Fibroblast of villous mesenchyme (primary cell): Measurements from ENCODE around the gene SPACDR. TPM values are rescaled to one million over a fixed set of nuclear protein-coding genes. Genes with fewer than 3 reads are reported as not detected.
A peak's percentile ranks its signal among the peaks of the same experiment; 100 is the strongest.

Experiments used
- DNase-seq: peaks from one replicate; pipeline ENCODE4 v3.0.0-alpha.2; 2010; ENCODE audit warnings: low read depth
- H3K4me3 ChIP-seq: 2 replicates; pipeline ENCODE4 v1.5.1; 2011; ENCODE audit warnings: low read depth, mild to moderate bottlenecking, low read length
- total RNA-seq: library from RNA; depleted of rRNA; stranded (reverse); fragments of >200 nt; gene quantifications from 2 replicates; pipeline ENCODE4 v1.2.3, GENCODE V29; 2012
- TF ChIP-seq, protein P1 (sequence below): IDR thresholded peaks from 2 replicates; pipeline ENCODE4 v1.5.1; 2012; ENCODE audit warnings: low read depth, mild to moderate bottlenecking, low read length; ENCODE audit not compliant: insufficient read depth

Gene SPACDR
- total RNA-seq, 1 donor: not detected

DNA sequence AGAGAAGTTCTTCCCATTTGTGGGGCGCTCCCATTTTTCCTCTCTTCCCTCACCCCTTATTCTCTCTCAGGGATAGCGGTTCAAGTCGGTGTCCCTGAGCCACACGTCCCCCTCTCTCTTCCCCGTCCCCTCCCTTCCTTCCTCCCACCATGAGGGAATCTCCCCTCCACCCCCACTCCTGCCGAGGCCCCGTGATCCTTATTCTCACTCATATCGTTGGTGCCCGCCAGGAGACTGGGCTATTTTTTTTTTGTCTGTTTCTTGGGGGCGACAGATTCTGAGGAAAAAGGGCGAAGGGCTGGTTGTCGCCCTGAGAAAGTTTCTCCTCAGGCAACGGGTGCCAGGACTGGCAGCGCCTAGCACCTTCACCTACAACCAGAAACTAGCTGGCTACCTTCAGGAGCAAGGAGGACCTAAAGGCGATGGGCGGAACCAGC, 36.3 kb downstream of the SPACDR start:
- no peak for DNase-seq
- TF ChIP-seq, protein P1, sequence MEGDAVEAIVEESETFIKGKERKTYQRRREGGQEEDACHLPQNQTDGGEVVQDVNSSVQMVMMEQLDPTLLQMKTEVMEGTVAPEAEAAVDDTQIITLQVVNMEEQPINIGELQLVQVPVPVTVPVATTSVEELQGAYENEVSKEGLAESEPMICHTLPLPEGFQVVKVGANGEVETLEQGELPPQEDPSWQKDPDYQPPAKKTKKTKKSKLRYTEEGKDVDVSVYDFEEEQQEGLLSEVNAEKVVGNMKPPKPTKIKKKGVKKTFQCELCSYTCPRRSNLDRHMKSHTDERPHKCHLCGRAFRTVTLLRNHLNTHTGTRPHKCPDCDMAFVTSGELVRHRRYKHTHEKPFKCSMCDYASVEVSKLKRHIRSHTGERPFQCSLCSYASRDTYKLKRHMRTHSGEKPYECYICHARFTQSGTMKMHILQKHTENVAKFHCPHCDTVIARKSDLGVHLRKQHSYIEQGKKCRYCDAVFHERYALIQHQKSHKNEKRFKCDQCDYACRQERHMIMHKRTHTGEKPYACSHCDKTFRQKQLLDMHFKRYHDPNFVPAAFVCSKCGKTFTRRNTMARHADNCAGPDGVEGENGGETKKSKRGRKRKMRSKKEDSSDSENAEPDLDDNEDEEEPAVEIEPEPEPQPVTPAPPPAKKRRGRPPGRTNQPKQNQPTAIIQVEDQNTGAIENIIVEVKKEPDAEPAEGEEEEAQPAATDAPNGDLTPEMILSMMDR: no peak
- H3K4me3 ChIP-seq: peak overlapping the region; percentile 90

DNA sequence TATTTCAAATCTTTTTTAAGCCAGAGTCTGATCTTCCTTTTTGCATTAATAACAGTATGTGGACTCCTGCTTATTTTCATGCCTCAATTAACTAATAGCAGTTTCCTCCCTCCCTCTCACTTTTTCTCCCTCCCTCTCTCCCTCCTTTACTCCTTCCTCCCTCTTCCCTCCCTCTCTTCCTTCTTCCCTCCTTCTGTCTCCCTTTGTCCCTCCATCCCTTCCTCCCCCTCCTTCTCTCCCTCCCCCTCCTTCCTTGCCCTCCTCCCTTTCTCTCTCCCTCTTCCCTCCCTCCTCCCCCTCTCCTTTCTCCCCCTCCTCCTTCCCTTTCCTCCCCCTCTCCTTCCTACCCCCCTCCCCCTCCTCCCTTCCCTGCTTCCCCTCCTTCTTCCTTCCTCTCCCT, 37.5 kb downstream of the SPACDR start:
- no peak overlapping the region for H3K4me3 ChIP-seq
- TF ChIP-seq, protein P1: no peak
- DNase-seq: no peak

DNA sequence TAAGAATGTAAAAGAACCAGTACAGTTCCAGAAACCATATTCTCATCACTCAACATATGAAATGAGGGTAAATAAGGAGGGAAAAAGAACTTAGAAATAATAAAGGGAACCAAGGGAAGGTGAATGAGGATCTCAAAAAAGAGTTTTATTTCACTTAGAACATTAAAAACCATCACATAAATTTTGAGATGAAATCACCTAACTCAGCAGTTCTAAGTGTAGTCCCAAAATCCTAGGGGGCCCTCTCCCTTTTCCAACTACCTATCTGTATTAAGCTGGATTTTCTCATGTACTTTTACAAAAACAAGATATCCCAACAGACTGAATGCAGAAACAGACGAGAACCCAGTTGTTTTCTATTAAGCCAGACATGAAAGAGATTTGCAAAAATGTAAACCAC, 38.7 kb downstream of the SPACDR start:
- H3K4me3 ChIP-seq: no peak overlapping the region
- TF ChIP-seq, protein P1: no peak
- no peak for DNase-seq

DNA sequence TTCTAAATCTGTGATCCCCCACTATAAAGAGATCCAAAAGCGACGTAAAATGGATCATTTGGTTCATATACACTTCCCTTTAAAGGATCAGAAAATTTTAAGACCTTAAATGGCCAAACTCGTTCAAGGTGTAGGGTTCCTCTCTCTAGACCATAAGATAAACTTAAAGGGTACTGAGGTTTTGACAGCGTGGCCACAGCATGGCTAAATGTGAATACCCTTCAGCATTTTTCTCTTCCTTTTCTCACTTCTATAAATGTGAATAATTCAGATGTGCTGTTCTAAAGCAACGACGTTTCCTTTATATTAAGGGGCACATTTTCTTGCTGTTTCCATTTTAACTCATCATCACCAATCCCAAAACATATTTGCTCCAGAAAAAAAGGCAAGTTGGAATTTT, 40.7 kb downstream of the SPACDR start:
- TF ChIP-seq, protein P1: no peak
- no peak overlapping the region for H3K4me3 ChIP-seq
- DNase-seq: no peak

DNA sequence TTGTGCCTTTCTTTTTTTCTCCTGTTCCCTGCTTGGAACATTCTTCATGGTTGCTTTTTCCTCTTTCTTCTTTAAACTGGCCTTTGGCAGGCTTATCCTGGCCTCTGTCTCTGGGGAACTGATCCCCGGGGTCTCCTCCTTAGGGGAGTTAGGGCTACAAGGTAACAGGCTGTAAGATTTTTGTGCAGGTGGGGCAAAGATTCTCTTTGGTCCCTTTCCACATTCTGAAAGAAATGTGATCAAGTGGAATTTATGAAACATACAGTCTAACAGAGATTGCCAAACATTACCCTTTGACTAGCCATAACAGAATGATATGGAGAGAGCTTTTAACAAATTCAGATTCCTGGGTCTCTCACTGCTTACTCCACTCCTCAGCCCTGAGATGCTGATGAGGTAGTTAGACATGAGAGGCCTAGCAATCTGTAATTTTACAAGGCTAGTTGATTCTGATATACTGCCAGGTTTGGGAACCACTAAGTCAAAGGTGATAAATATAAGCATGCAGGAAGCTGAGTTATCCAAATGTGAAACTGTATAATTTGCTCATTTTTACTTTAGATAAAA, 44.3 kb downstream of the SPACDR start:
- H3K4me3 ChIP-seq: no peak overlapping the region
- TF ChIP-seq, protein P1: no peak
- no peak for DNase-seq

DNA sequence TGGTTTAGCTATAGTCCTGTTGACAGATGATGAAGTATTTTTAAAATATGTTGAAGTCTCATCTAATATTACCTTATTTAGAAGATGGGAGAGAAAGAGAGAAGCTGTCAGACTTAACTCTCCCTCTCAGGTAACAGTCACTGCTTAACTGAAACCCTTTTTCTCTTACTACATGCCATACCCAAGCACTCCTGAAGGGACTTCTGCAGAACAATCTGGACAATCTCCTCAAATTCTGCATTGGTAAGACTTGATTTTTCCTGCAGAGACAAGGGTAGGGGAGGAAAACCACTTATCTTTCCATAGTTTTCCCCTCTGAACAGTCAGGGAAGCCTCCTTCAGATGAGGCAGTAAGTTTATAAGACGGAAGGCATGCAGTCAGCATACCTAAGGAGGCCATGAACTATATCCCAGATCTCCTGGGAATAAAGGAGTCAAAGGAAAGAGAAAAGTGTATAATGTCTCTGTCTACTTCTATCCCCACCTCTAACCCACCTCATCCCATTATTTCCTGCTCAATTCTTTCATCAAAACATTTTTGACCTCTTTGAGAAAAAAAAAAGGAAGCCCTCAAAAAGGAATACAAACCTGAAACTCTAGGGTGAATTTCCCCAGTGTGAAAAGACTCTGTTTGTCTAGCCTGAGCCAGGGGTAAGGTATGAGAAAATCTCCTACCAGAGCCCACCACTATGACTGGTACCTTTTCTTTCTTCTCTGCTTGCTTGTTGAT, 45.0 kb downstream of the SPACDR start:
- no peak for DNase-seq
- H3K4me3 ChIP-seq: no peak overlapping the region
- TF ChIP-seq, protein P1: no peak

DNA sequence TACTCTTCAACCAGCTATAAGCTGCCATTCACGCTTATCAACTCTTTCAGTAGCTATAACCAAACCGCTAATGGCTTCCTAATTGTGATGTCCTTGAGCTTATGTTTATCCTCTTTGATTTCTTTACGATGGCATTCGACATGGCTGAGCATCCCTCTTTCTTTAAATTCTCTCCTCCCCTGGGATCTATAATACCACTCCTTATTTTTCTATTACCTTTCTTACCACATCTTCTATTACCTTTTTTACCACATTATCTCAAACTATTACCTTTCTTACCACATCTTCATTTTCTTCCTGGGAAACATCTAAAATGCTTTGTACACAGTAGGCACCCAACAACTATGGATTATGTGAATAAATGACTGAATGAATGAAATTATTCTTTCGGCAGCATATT, 48.6 kb downstream of the SPACDR start:
- H3K4me3 ChIP-seq: no peak overlapping the region
- DNase-seq: no peak
- TF ChIP-seq, protein P1: no peak
